Testis (tissue), 3 donors: Measurements from ENCODE around the gene BRPF1. TPM values are rescaled to one million over a fixed set of nuclear protein-coding genes. Genes with fewer than 3 reads are reported as not detected.

ENCODE experiments used
- DNase-seq: peaks from one replicate; pipeline ENCODE4 v3.0.0-alpha.2; 2019
- H3K27ac ChIP-seq, 2 donors: fragments of 200-600 bp; sonication (generic); one replicate each; pipeline ENCODE4 v1.5.1; 2019
- H3K27me3 ChIP-seq: fragments of 200-600 bp; sonication (generic); one replicate; pipeline ENCODE4 v1.5.1; 2019
- H3K36me3 ChIP-seq: fragments of 200-600 bp; sonication (generic); one replicate; pipeline ENCODE4 v1.5.1; 2017; ENCODE audit warnings: low read depth; ENCODE audit errors: missing control alignments
- H3K4me1 ChIP-seq: fragments of 200-600 bp; sonication (generic); one replicate; pipeline ENCODE4 v1.5.1; 2019
- H3K4me3 ChIP-seq, 2 donors: fragments of 200-600 bp; sonication (generic); one replicate each; pipeline ENCODE4 v1.5.1; 2017 to 2019
- H3K9me3 ChIP-seq: fragments of 200-600 bp; sonication (generic); one replicate; pipeline ENCODE4 v1.5.1; 2017
- POLR2A ChIP-seq: fragments of 450-650 bp; IDR thresholded peaks from one replicate; pipeline ENCODE4 v1.6.1; 2017; ENCODE audit warnings: antibody characterized with exemption, mild to moderate bottlenecking, moderate library complexity
- WGBS, 2 donors: methylation state at CpG; one replicate each; pipeline ENCODE4 v1.1.5; 2018; 5-methylcytosine and 5-hydroxymethylcytosine counted together
- intact Hi-C: fragments of 100-400 bp; cut with DNase I; formaldehyde crosslinking; loops from one replicate; pipeline ENCODE4 v1.15.1; 2023; ENCODE audit warnings: low total_unique reads
- polyA plus RNA-seq: library from polyadenylated mRNA; stranded (reverse); fragments of 350-450 nt; fragmentation: Illumina TruSeq; extraction: RNeasy Lipid Tissue Mini Kit (QIAGEN cat#74804); gene quantifications from one replicate; pipeline ENCODE4 v1.2.3, GENCODE V29; 2014; ENCODE audit warnings: low read depth, low replicate concordance; ENCODE audit not compliant: insufficient read depth
- total RNA-seq, 2 donors: library from RNA; depleted of rRNA; stranded (reverse); fragments of >200 nt; gene quantifications; one replicate each; pipeline ENCODE4 v1.2.3, GENCODE V29; 2016
- TF ChIP-seq, protein P1 (sequence below), 3 experiments: fragments of 450-650 bp in 2 of 3; fragments of 200-600 bp in 1 of 3; sonication (generic) in 1 of 3; IDR thresholded peaks; one replicate each; pipeline ENCODE4 v1.5.1; 2016 to 2019; ENCODE audit warnings: antibody characterized with exemption in 3 of 3, mild to moderate bottlenecking in 2 of 3, moderate library complexity in 1 of 3

Gene BRPF1
- total and polyA plus RNA-seq, 3 donors from 2014 or later, result 47.4 to 58.4 (median 55.1) TPM

- intact Hi-C loops, result no loop called here
- no peaks in the 10 kb centered on the region for H3K27me3 ChIP-seq
- H3K9me3 ChIP-seq, result no peaks in the 10 kb centered on the region
- no peak for DNase-seq
- H3K36me3 ChIP-seq, result no peaks in the 10 kb centered on the region
- WGBS, 2 donors, result 89 to 95% methylated on average over 1 to 4 of the region's 4 CpGs
- no peak overlapping the region for H3K27ac ChIP-seq
- no peak overlapping the region for H3K4me3 ChIP-seq
- H3K4me1 ChIP-seq, result no peaks in the 10 kb centered on the region
- TF ChIP-seq POLR2A, result no peak
- TF ChIP-seq, protein P1, sequence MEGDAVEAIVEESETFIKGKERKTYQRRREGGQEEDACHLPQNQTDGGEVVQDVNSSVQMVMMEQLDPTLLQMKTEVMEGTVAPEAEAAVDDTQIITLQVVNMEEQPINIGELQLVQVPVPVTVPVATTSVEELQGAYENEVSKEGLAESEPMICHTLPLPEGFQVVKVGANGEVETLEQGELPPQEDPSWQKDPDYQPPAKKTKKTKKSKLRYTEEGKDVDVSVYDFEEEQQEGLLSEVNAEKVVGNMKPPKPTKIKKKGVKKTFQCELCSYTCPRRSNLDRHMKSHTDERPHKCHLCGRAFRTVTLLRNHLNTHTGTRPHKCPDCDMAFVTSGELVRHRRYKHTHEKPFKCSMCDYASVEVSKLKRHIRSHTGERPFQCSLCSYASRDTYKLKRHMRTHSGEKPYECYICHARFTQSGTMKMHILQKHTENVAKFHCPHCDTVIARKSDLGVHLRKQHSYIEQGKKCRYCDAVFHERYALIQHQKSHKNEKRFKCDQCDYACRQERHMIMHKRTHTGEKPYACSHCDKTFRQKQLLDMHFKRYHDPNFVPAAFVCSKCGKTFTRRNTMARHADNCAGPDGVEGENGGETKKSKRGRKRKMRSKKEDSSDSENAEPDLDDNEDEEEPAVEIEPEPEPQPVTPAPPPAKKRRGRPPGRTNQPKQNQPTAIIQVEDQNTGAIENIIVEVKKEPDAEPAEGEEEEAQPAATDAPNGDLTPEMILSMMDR (IDR thresholded peaks at IDR 0.05), result no peak
These were observed 5.6 kb upstream of the BRPF1 start for GRCh38 chr3:9725775-9726515.

GRCh38 chr3:9727041-9727595 lies 4.4 kb upstream of the BRPF1 start:
- Histone ChIP-seq H3K4me3 (no peak overlapping the region), H3K9me3 (no peaks in the 10 kb centered on the region), H3K27me3 (no peaks in the 10 kb centered on the region), H3K36me3 (no peaks in the 10 kb centered on the region), H3K27ac (no peak overlapping the region), H3K4me1 (no peaks in the 10 kb centered on the region)
- TF ChIP-seq, protein P1 (IDR thresholded peaks at IDR 0.05), result peak in 2 of 3 experiments; percentile 33 to 34
- TF ChIP-seq POLR2A, result no peak
- intact Hi-C loops, result no loop called here
- DNase-seq, result peak; percentile 33
- WGBS, 2 donors, result 42 to 49% methylated on average over 11 of the region's 11 CpGs

GRCh38 chr3:9727743-9728142 lies 3.8 kb upstream of the BRPF1 start:
- Histone ChIP-seq H3K27me3 (no peaks in the 10 kb centered on the region), H3K27ac (no peak overlapping the region), H3K4me1 (peaks cover 2% of the 10 kb centered on the region), H3K36me3 (no peaks in the 10 kb centered on the region), H3K9me3 (no peaks in the 10 kb centered on the region), H3K4me3 (no peak overlapping the region)
- 87 to 90% methylated on average over 2 of the region's 2 CpGs for WGBS, 2 donors
- no peak for DNase-seq
- TF ChIP-seq POLR2A, result no peak
- intact Hi-C loops, result no loop called here

DNA sequence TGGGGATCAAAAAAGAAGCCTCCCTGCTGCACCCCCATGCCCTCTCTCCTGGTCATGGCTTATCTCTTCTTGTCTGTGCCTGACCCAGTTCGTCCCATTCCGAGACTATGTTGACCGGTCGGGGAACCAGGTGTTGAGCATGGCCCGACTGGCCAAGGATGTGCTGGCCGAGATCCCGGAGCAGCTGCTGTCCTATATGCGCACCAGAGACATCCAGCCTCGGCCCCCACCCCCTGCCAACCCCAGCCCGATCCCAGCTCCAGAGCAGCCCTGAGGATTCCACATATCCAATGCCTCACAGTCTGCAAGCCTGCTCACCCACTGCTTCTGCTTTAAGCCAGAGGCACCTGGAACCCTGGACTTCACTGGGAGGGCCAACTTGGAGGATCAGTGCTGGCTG lies 2.1 kb upstream of the BRPF1 start:
- no peak for DNase-seq
- Histone ChIP-seq H3K27ac (no peak overlapping the region), H3K36me3 (no peaks in the 10 kb centered on the region), H3K4me1 (peaks cover 14% of the 10 kb centered on the region), H3K4me3 (no peak overlapping the region), H3K9me3 (no peaks in the 10 kb centered on the region), H3K27me3 (no peaks in the 10 kb centered on the region)
- TF ChIP-seq POLR2A, result no peak
- TF ChIP-seq, protein P1 (IDR thresholded peaks at IDR 0.05), result no peak
- WGBS, 2 donors, result 65 to 86% methylated on average over 5 to 10 of the region's 10 CpGs
- intact Hi-C loops, result no loop called here

GRCh38 chr3:9730657-9731205 lies 804 bp upstream of the BRPF1 start:
- intact Hi-C loops, result no loop called here
- TF ChIP-seq POLR2A, result no peak
- TF ChIP-seq, protein P1 (IDR thresholded peaks at IDR 0.05), result peak in 1 of 3 experiments; percentile 18
- no peaks in the 10 kb centered on the region for H3K36me3 ChIP-seq
- H3K27me3 ChIP-seq, result no peaks in the 10 kb centered on the region
- no peaks in the 10 kb centered on the region for H3K9me3 ChIP-seq
- H3K27ac ChIP-seq, result peak overlapping the region; percentile 94 to 97
- H3K4me1 ChIP-seq, result peaks cover 14% of the 10 kb centered on the region
- no peak for DNase-seq
- 1% methylated on average over 16 of the region's 17 CpGs for WGBS, 2 donors
- peak overlapping the region; percentile 85 to 91 for H3K4me3 ChIP-seq
